ENCODE data around the gene STAG1.
"Not testable (repeated sequence)": the region's sequence is repeated elsewhere in the genome, so short reads cannot be mapped to it uniquely, and the experiment has no call there.

Gene STAG1

DNA sequence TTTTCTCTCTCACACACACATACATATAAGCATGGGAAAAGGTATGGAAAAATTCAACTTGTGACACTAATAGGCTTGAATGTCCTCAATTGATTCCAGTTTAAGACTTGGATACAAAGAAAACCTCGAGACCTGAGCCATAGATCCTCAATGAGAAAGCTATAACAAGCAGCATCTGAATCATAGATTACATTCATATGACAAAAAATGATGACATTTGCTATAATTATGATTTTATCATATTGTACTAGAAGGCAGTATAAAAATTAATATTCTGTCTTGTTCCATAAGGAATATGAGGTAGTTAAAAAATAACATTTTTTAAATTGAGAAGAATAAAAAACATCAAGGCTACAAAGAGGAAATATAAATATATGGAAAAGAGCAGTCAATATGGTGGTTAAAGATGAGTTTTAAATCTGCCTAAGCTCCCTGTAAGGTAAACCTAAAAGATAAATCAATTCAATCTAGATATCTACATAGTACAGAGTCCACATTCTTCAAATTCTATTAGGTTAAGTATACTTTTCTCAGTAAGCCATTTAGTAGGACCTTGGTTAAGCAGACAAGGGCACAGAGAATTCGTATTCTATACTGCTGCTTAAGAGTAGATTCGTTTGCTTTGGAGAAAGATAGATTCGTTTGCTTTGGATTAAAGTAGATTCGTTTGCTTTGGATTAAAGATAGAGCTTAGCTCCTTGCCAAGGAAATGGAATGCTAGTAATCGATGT lies 175.7 kb downstream of the STAG1 start:
- no peak for DNase-seq

DNA sequence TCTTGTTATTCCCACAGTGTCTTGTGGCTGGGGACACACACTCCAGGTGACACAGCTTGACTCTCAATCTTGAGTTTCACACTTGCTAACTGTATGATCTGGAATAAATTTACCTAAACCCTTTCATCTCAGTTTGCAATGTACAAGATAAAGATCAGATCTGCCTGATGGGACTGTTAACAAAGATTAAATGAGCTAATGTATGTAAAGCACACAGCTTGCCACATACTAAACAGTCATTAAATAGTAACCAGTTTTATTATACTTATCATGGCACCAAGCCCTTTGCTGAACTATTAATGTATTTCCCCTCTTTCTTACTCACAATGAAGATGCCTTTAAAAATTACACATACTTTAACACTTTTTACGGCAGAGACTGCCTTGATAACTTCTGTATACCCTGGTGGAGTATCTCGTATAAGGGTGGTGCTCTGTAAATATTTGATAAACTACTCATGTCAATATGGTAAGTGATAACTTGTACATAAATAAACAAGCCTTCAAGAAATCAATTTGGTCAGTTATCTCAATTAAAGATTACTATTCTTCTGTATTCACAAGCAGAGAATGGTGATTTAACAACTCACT lies 184.5 kb downstream of the STAG1 start:
- DNase-seq = no peak

DNA sequence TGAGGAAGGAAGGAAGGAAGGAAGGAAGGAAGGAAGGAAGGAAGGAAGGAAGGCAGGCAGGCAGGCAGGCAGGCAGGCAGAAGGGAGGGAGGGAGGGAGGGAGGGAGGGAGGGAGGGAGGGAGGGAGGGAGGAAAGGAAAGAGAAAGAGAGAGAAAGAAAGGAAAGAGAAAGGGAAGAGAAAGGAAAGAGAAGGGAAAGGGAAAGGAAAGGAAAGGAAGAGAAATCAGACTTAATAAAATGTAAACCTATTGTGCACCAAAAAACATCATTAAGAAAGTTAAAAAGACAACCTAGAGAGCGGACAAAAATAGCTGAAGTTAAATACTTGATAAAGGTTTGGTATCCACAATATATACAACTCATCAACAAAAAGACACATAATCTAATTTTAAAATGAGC lies 187.2 kb downstream of the STAG1 start:
- not testable (repeated sequence) for DNase-seq

DNA sequence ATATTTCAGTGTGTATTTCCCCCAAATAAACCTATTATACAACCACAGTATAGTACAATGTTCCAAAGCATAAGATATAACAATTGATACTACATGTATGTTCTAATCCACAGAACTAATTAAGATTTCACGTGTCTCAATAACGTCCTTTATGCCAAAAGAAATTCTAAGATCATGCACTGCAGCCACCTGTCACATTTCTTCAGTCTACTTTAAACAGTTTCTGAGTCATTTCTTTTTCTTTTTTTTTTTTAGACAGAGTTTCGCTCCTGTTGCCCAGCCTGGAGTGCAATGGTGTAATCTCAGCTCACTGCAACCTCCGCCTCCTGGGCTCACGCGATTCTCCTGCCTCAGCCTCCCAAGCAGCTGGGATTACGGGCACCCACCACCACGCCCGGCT lies 190.2 kb downstream of the STAG1 start:
- no peak for DNase-seq

DNA sequence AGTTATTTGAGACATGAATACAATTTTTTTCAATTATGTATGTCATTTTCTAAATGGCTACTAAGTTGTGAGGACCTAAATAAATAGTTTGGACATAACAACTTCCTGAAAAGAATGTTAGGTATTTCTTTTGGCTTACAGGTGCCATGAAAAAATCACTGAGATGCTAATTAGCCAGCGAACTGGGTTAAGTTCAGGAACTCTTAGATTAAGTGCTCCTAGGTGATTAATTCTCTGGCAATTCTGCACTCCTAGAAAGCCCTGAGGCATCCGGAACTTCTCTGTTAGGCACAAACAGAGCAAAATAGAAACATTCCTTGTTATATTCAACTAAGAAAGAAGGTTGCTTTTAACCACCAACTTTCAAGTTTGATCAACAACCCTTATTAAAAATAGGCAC lies 192.3 kb downstream of the STAG1 start:
- DNase-seq = no peak

GRCh38 chr3:136549461-136549860 lies 202.7 kb downstream of the STAG1 start:
- not testable (repeated sequence) for DNase-seq

GRCh38 chr3:136547293-136547692 lies 204.9 kb downstream of the STAG1 start:
- no peak for DNase-seq

- DNase-seq = peak; percentile 69
These were observed 205.5 kb downstream of the STAG1 start for GRCh38 chr3:136546720-136547119.

GRCh38 chr3:136545664-136546268 lies 206.4 kb downstream of the STAG1 start:
- peak; percentile 37 for DNase-seq

GRCh38 chr3:136544532-136544931 lies 207.6 kb downstream of the STAG1 start:
- no peak for DNase-seq

DNA sequence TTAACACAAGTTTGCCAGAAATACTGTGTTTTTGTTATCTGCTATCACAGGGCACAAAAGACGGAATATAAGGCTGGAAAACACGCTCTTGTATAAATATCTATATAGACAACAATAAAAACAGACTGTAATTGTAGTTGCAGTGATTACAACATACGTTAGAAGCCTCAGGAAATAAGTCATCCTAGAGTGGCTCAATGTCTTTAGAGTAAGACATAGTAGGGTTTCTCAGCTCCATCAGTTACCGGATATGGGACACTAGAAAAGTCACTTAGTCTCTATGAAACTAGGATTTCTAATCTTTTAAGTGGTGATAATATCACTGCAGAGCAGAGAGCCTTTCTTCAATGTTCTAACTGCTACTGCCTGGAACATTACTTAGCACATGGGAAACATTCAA lies 208.8 kb downstream of the STAG1 start:
- DNase-seq = peak; percentile 47

- DNase-seq = no peak
These were observed 216.3 kb downstream of the STAG1 start for GRCh38 chr3:136535906-136536305.

DNA sequence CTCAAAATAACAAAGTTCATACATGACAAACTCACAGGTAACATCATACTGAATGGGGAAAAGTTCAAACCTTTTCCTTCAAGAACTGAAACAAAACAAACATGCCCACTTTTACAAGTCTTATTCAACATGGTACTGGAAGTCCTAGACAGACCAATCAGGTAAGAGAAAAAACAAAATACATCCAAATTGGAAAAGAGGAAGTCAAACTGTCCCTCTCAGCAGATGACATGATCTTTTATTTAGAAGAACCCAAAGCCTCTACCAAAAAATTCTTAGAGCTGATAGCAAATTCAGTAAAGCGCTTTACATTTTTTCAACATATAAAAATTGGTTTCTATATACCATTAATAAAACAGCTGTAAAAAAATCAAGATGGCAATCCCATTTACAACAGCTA lies 219.4 kb downstream of the STAG1 start:
- no peak for DNase-seq

- DNase-seq = no peak
These were observed 234.1 kb downstream of the STAG1 start for GRCh38 chr3:136518102-136518501.

DNA sequence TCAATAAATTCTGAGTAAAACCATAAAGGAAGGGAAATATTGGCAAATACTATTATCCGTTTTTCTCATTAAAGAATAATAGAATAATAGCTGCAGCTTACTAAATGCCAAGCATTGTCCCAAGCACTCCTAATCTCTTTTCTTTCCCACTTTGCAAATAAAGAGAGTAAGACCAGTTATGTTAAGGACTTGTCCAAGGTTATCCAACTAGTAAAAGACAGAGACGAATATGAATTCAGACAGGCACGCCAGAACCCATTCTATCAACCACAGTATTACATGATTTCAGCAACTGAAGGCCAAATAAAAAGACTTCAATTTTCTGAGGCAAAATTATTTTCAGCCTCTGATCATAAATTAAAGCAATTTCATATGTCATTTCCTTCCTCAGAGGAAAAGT lies 235.5 kb downstream of the STAG1 start:
- DNase-seq = no peak

DNA sequence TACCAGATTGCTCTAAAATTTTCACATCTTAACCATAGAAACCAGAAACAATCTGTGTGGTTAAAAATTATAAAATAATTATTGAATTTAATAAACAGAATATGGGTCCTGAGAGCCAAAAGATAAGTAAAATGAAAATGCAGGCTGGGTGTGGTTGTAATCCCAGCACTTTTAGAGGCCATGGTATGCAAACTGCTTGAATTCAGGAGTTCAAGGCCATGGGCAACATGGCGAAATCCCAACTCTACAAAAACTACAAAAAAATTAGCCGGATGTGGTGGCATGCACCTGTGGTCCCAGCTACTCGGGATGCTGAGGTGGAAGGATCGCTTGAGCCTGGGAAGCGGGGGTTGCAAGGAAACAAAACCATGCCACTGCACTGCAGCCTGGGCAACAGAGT lies 236.1 kb downstream of the STAG1 start:
- no peak for DNase-seq

DNA sequence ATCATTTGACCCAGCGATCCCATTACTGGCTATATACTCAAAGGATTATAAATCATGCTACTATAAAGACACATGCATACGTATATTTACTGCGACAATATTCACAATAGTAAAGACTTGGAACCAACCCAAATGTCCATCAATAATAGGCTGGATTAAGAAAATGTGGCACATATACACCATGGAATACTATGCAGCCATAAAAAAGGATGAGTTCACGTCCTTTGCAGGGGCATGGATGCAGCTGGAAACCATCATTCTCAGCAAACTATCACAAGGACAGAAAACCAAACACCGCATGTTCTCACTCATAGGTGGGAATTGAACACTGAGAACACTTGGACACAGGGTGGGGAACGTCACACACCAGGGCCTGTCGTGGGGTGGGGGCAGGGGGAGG lies 237.6 kb downstream of the STAG1 start:
- not testable (repeated sequence) for DNase-seq

DNA sequence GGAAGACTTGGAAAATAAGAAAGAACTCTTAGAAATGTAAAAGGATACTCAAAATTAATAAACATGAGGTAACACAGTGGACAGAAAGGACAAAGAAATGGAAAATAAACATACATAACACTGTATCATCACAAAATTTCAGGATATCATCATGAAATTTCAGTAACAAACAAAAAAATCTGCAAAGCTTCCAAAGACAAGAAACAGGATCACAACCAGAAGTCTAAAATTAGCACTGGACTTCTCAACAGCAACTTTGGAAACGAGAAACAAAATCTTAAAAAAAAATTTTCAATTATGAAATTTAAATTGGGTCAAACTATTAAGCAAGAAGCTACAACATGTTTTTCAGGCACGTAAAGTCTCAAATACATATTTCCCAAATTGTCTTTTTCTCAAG lies 238.8 kb downstream of the STAG1 start:
- no peak for DNase-seq

- no peak for DNase-seq
These were observed 239.8 kb downstream of the STAG1 start for GRCh38 chr3:136512381-136512780.

GRCh38 chr3:136505676-136506075 lies 246.5 kb downstream of the STAG1 start:
- no peak for DNase-seq

DNA sequence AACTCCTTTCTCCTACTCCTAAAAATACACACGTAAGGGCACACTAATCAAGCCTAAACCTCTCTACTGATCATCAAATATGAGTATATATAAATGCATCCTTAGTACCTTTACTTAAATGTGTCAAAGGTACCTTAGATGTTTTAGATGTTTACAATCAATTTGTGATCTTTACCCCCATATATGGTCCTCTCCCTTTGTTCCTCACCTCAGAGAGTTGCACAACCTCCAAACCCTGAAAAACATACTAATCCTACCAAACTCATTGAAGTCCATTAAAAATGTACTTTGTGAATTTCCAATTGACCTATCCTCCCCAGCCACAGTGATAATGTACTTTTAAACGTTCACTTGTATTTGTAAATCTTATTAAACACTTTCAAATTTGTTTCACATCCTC lies 249.1 kb downstream of the STAG1 start:
- no peak for DNase-seq

- DNase-seq = no peak
These were observed 253.2 kb downstream of the STAG1 start for GRCh38 chr3:136498919-136499447.

DNA sequence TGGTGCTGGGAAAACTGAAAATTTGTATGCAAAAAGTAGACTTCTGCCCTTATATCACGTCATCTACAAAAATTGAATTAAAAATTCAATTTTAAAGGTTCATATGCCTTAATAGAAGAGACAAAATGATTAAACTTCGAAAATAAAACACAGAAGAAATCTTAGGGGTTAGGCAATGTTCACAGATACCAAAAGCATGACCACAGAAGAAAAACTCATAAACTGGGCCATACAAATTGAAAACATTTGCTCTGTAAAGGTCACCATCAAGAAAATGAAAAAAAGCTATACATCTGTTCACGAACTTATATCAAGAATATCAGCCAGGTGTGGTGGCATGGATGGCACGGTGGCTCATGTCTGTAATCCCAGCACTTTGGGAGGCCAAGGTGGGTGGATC lies 257.0 kb downstream of the STAG1 start:
- DNase-seq = no peak
